Measurements from ENCODE around the gene KANSL1L.

KANSL1L gene

GRCh38 chr2:209990838-209991237, 180.4 kb downstream of the KANSL1L start:
- no peak for DNase-seq (ENCODE audit: low read depth)

DNA sequence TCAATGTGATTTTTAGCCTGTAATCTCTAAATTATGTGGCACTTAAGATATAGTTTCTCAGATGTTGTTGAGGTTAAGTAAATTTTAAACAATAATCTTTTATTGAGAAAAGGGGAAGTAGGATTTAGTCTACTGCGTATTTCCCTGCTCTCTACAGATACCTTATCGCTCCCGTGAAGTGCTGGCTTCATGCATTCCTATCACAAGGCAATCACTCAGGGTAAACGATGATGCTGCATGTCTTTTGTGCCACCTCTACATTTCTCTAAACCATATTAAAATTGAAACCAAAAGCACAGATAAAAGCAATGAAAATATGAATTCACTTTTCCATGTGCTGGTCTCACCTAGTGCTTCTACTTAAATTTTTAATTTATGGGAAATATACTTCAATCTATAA, 183.2 kb downstream of the KANSL1L start:
- DNase-seq (ENCODE audit: low read depth), result no peak

DNA sequence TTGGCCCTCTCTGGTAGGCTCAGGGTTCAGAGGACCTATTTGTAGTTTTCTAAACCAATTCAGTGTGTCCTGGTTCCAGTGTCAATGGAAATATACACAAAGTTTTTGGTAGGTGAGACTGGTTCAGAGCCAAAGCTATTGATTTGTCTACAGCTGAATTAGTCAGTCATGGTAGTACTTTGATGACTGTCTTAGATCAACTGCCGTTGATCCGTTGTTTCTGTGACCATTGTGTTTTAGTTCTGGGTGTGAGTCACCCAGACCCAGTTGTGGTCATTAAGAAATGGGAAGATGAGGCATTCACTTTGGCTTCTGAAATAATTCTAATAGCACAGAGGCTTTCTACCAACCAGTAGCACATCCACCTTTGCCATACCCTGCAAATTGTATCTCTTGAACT, 184.8 kb downstream of the KANSL1L start:
- DNase-seq (ENCODE audit: low read depth), result no peak

DNA sequence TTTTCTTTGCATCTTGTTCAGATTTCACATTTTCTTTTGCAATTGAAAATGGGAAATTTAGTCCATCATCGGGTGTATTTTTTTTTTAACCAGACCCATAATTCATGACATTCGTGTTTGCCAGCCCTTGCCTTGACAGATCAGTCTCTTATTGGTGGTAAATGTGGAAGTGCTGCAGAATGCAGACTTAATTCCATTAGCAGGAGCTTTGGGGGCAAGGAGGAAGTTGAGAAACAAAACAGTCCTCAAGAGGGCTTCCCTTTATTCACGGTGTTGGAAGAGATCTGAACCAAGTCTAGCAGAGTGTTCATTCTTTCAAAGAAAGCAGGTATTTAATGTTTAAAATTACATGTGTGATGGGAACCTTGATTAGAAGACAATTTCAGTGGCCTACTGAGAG, 185.3 kb downstream of the KANSL1L start:
- DNase-seq (ENCODE audit: low read depth), result no peak

DNA sequence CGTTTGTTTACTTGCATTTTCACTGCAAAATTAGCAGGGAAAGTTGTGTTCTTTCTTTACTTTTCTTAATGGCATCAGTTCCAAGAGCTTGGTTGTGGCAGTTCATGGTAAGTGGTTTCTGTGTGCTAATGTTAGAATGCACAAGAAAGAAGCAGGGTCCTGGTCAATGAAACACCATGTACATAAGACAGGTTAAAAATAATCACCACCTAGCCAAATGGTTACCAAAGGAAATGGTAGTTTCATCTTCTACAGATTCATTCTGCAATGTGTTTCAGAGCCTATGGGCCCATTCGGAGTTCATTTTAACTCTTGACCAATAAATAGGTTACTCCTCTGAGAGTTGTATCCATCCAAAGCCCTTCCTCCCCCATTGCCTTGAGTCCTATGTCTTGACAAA, 186.9 kb downstream of the KANSL1L start:
- DNase-seq (ENCODE audit: low read depth), result no peak

DNA sequence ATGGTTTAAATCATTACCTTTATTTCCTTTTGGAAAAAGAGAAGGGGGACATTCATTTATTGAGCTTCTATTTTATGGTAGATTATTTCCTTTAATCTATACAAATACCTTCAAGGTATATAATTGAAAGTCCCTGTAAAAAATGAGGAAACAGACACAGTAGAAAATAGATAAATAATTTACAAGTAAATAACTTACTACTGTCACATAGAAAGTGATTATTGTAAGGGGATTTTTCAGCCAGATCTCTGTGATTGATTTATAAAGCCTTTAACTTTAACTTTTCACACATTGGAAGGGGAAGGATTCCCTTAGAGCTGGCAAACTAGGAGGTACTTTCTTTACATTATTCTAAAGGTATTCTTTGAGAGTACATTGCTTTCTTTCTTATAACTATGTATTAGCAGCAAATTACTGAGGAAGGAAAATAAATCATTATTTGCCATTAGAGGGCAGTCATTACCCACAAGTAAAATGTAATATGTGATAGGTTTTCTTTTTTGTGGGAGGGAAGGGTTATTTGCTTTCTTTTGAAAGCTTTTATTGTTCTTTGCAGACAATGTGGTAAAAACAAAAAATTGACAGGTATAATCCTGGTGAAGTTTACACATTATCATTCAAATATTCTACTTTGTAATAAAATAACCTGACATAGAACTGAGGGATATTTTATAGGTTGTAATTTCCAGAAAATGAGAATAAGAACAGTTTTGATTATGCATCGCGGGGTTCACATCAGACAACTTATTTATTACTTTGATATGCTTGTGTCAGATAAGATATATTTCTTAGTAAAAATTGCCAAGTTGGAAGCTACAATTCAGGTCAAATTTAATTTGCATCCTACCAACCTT, 193.6 kb downstream of the KANSL1L start:
- DNase-seq (ENCODE audit: low read depth), result no peak

- DNase-seq (ENCODE audit: low read depth), result no peak
Observed at GRCh38 chr2:209976698-209977385, 194.4 kb downstream of the KANSL1L start.

GRCh38 chr2:209974576-209974975, 196.6 kb downstream of the KANSL1L start:
- no peak for DNase-seq (ENCODE audit: low read depth)

- DNase-seq (ENCODE audit: low read depth), result no peak
Observed at GRCh38 chr2:209973328-209973727, 197.9 kb downstream of the KANSL1L start.

Data from stimulated activated CD4-positive, alpha-beta T cell treated with anti-CD3 and anti-CD28 coated beads, Interleukin-2, amount 100 ng/mL, for 4 hours (primary cell).